HCT116 (cell line): ENCODE data around the gene MEI1. TPM values are rescaled to one million over a fixed set of nuclear protein-coding genes. Genes with fewer than 3 reads are reported as not detected.

Experiments
- ATAC-seq: fragments of 200-7000 bp; cut with Tn5 transposase; 2 replicates; pipeline ENCODE4 v1.9.1; 2020; ENCODE audit warnings: mild to moderate bottlenecking, moderate library complexity
- BruUV-seq: library from RNA; stranded (reverse); fragments of 400-500 nt; replicated peaks from 2 replicates; lab custom pipeline; 2021; lab: Mats Ljungman, UMichigan
- CTCF ChIA-PET: fragments of 300-600 bp; sonication (Branson Sonifier 250); formaldehyde crosslinking; loops from one replicate; lab custom pipeline; 2021; ENCODE audit warnings: antibody characterized with exemption; lab: Charles Lee
- POLR2A ChIA-PET: fragments of 300-600, 350-600 bp; sonication (Branson Sonifier 250); formaldehyde crosslinking; loops from one replicate; lab custom pipeline; 2021; ENCODE audit warnings: antibody characterized with exemption; lab: Charles Lee
- RAD21 ChIA-PET, 2 experiments: fragments of 300-600 bp; sonication (Branson Sonifier 250); formaldehyde crosslinking; loops; one replicate each; lab custom pipeline; 2023; ENCODE audit warnings: low total read pairs in 2 of 2; ENCODE audit not compliant: uncharacterized antibody in 2 of 2, unreplicated experiment in 2 of 2, low non-redundant PET in 1 of 2; lab: Charles Lee
- DNase-seq: peaks from one replicate; pipeline ENCODE4 v3.0.0-alpha.2; 2010; ENCODE audit warnings: low read depth, low spot score
- H2AFZ ChIP-seq: fragments of 200-600 bp; shearing (Covaris generic), sonication (generic); 2 replicates; pipeline ENCODE4 v1.6.1; 2017; ENCODE audit warnings: low read depth, mixed run types, mixed read lengths, antibody characterized with exemption, low read length; ENCODE audit not compliant: poor library complexity, severe bottlenecking
- H3K27ac ChIP-seq: 2 replicates; pipeline ENCODE4 v1.5.1; 2012; ENCODE audit warnings: low read depth, low read length
- H3K27me3 ChIP-seq: fragments of 200-600 bp; sonication (generic); 2 replicates; pipeline ENCODE4 v1.6.1; 2016; ENCODE audit warnings: mixed run types, low read length, mixed read lengths; ENCODE audit not compliant: insufficient read depth
- H3K36me3 ChIP-seq, 2 experiments: fragments of 200-500 bp in 1 of 2; fragments of 200-600 bp in 1 of 2; sonication (Bioruptor generic) in 1 of 2; sonication (generic) in 1 of 2; 2 replicates each; pipeline versions ENCODE4 v1.5.1 to v1.6.1; 2014 to 2016; ENCODE audit warnings: low read length in 2 of 2, inconsistent platforms in 1 of 2, mixed read lengths in 1 of 2, mixed run types in 1 of 2; ENCODE audit not compliant: insufficient read depth in 2 of 2, control insufficient read depth in 1 of 2
- H3K4me1 ChIP-seq, 2 experiments: fragments of 200-600 bp in 1 of 2; sonication (generic) in 1 of 2; 2 replicates each; pipeline versions ENCODE4 v1.5.1 to v1.6.1; 2012 to 2017; ENCODE audit warnings: low read length in 2 of 2, inconsistent platforms in 1 of 2, mild to moderate bottlenecking in 1 of 2, mixed read lengths in 1 of 2, mixed run types in 1 of 2, moderate library complexity in 1 of 2; ENCODE audit not compliant: insufficient read depth in 2 of 2, control insufficient read depth in 1 of 2
- H3K4me2 ChIP-seq: fragments of 200-600 bp; sonication (generic); 2 replicates; pipeline ENCODE4 v1.6.1; 2017; ENCODE audit warnings: mixed run types, low read length, mixed read lengths
- H3K4me3 ChIP-seq, 2 experiments: fragments of 200-600 bp in 1 of 2; sonication (generic) in 1 of 2; replicated peaks in 1 of 2; 2 replicates each; pipeline ENCODE4 v1.5.1; 2011 to 2016; ENCODE audit warnings: low read length in 2 of 2, control low read depth in 1 of 2, low read depth in 1 of 2, mild to moderate bottlenecking in 1 of 2, mixed read lengths in 1 of 2, mixed run types in 1 of 2
- H3K79me2 ChIP-seq: fragments of 200-600 bp; sonication (generic); 2 replicates; pipeline ENCODE4 v1.6.1; 2017; ENCODE audit warnings: mild to moderate bottlenecking, mixed run types, low read length, moderate library complexity, mixed read lengths; ENCODE audit not compliant: insufficient read depth
- H3K9ac ChIP-seq: fragments of 200-600 bp; sonication (generic); 2 replicates; pipeline ENCODE4 v1.6.1; 2016; ENCODE audit warnings: low read length, mixed read lengths
- H3K9me2 ChIP-seq: fragments of 200-600 bp; sonication (generic), shearing (Covaris generic); 2 replicates; pipeline ENCODE4 v1.6.1; 2017; ENCODE audit warnings: mixed run types, mild to moderate bottlenecking, moderate library complexity; ENCODE audit not compliant: insufficient read depth
- H3K9me3 ChIP-seq, 2 experiments: fragments of 200-500 bp in 1 of 2; fragments of 200-600 bp in 1 of 2; sonication (Bioruptor generic) in 1 of 2; sonication (generic) in 1 of 2; 2 replicates each; pipeline ENCODE4 v1.6.1; 2014 to 2017; ENCODE audit warnings: low read length in 2 of 2, mixed read lengths in 2 of 2, inconsistent platforms in 1 of 2, low read depth in 1 of 2, mild to moderate bottlenecking in 1 of 2, mixed run types in 1 of 2, moderate library complexity in 1 of 2; ENCODE audit not compliant: control insufficient read depth in 1 of 2, insufficient read depth in 1 of 2
- H4K20me1 ChIP-seq: fragments of 200-600 bp; sonication (generic), shearing (Covaris generic); 2 replicates; pipeline ENCODE4 v1.6.1; 2017; ENCODE audit warnings: mixed run types, mild to moderate bottlenecking, moderate library complexity; ENCODE audit not compliant: insufficient read depth
- CEBPB ChIP-seq: IDR thresholded peaks from 2 replicates; pipeline ENCODE4 v1.6.1; 2012; ENCODE audit warnings: low read depth
- EGR1 ChIP-seq: IDR thresholded peaks from 2 replicates; pipeline ENCODE4 v1.6.1; 2012; ENCODE audit warnings: low read depth
- ELF1 ChIP-seq: IDR thresholded peaks from 2 replicates; pipeline ENCODE4 v1.6.1; 2012; ENCODE audit warnings: low read depth, borderline replicate concordance
- EZH2 ChIP-seq: fragments of 200-600 bp; sonication (generic); IDR thresholded peaks from 2 replicates; pipeline ENCODE4 v1.6.1; 2017; ENCODE audit warnings: antibody characterized with exemption, mixed run types
- EZH2phosphoT487 ChIP-seq: fragments of 200-600 bp; IDR thresholded peaks from 2 replicates; pipeline ENCODE4 v1.6.1; 2018; ENCODE audit warnings: antibody characterized with exemption, borderline replicate concordance
- FOSL1 ChIP-seq: IDR thresholded peaks from 2 replicates; pipeline ENCODE4 v1.6.1; 2012; ENCODE audit warnings: low read depth
- POLR2A ChIP-seq: IDR thresholded peaks from 2 replicates; pipeline ENCODE4 v1.7.0; 2011; ENCODE audit warnings: borderline replicate concordance; ENCODE audit not compliant: insufficient read depth, insufficient read length; ENCODE audit errors: extremely low read depth
- POLR2AphosphoS5 ChIP-seq: IDR thresholded peaks from 2 replicates; pipeline ENCODE4 v1.6.1; 2011; ENCODE audit warnings: mild to moderate bottlenecking, low read depth, low read length, moderate library complexity
- SIN3A ChIP-seq: IDR thresholded peaks from 2 replicates; pipeline ENCODE4 v1.6.1; 2012; ENCODE audit warnings: low read depth
- SP1 ChIP-seq: IDR thresholded peaks from 2 replicates; pipeline ENCODE4 v1.6.1; 2012; ENCODE audit warnings: low read depth
- SRF ChIP-seq: IDR thresholded peaks from 2 replicates; pipeline ENCODE4 v1.6.1; 2012; ENCODE audit warnings: low read depth
- ZFX ChIP-seq: fragments of 450-650 bp; IDR thresholded peaks from 2 replicates; pipeline ENCODE4 v1.6.1; 2017
- ZNF274 ChIP-seq: fragments of 200-500 bp; sonication (Bioruptor generic); IDR thresholded peaks from 2 replicates; pipeline ENCODE4 v1.6.1; 2014; ENCODE audit warnings: mild to moderate bottlenecking, low read depth, low read length, inconsistent platforms
- intact Hi-C: fragments of 100-400 bp; cut with micrococcal nuclease; formaldehyde crosslinking; loops from 2 replicates; pipeline ENCODE4 v1.10.0; 2022
- total RNA-seq: library from RNA; stranded (reverse); gene quantifications from one replicate; pipeline ENCODE4 v1.2.1, GENCODE V29; 2021; ENCODE audit not compliant: unreplicated experiment
- TF ChIP-seq, protein P1 (sequence below), 3 experiments: fragments of 200-600 bp in 1 of 3; sonication (generic) in 1 of 3; IDR thresholded peaks in 2 of 3; conservative IDR thresholded peaks in 1 of 3; 2 replicates each; pipeline ENCODE4 v1.5.1; 2012 to 2017; ENCODE audit warnings: low read depth in 2 of 3, low read length in 2 of 3, antibody characterized with exemption in 1 of 3, borderline replicate concordance in 1 of 3, control low read depth in 1 of 3, mild to moderate bottlenecking in 1 of 3, mixed read lengths in 1 of 3, mixed run types in 1 of 3, moderate library complexity in 1 of 3; ENCODE audit not compliant: insufficient read depth in 1 of 3
- TF ChIP-seq, protein P2 (sequence below): IDR thresholded peaks from 2 replicates; pipeline ENCODE4 v1.6.1; 2012
- TF ChIP-seq, protein P3 (sequence below): IDR thresholded peaks from 2 replicates; pipeline ENCODE4 v1.6.1; 2012; ENCODE audit warnings: low read depth
- TF ChIP-seq, protein P4 (sequence below): IDR thresholded peaks from 2 replicates; pipeline ENCODE4 v1.6.1; 2011; ENCODE audit warnings: mild to moderate bottlenecking, low read length, moderate library complexity; ENCODE audit not compliant: insufficient replicate concordance; ENCODE audit errors: extremely low read depth
- TF ChIP-seq, protein P5 (sequence below): IDR thresholded peaks from 2 replicates; pipeline ENCODE4 v1.6.1; 2012

The MEI1 gene
- total RNA-seq, 1 experiment from 2014 or later = 0.64 TPM

DNA sequence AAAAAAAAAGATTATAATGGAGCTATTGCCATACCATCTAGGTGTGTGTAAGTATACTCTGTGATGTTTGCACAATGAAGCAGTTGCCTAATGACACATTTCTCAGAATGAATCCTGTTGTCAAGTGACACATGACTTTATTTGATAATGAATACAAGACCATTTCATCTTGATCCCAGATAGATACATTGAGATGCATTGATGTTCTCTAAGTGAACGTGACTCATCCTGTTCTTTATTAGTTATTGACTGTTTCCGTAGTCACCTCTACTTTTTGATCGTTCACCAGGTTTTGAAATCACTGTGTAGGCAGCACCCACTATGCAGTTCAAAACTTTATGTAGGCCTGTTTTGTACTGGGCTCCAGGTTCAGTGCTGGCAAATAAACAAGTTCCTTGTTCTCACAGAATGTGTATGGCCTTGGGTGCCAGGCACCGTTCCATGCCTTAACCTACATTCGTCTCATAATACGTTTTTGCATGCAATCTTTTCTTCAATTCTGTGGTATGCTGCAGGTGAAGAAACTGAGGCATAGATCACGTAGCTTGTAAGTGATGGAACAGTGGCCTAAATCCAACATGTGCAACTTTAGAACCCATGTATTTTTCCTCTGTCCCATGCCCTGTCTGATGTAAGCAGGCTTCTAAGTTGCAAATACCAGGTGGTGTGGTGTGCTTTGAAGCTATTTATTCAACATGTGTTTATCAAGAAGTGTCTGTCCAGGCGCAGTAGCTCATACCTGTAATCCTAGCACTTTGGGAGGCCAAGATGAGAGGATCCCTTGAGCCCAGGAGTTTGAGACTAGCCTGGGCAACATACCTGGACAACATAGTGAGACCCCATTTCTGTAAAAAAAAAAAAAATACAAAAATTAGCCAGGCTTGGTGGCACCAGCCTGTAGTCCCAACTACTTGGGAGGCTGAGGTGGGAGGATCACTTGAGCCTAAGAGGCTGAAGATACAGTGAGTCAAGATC is 144.0 kb downstream of the MEI1 start:
- ChIA-PET RAD21 (no interaction called here), CTCF (no interaction called here), POLR2A (no interaction called here)
- Histone ChIP-seq H3K4me3 (no peak overlapping the region), H3K9ac (no peak overlapping the region), H3K4me2 (no peak overlapping the region), H3K79me2 (peaks cover 96% of the 10 kb centered on the region), H3K27me3 (no peaks in the 10 kb centered on the region), H3K4me1 (peaks cover 18 to 26% of the 10 kb centered on the region in 2 experiments), H3K36me3 (no peaks in the 10 kb centered on the region), H4K20me1 (peaks cover 6% of the 10 kb centered on the region), H2AFZ (no peak overlapping the region), H3K9me2 (no peaks in the 10 kb centered on the region)
- intact Hi-C loops = no loop called here
- DNase-seq = no peak
- no peak for ATAC-seq
- no TSS peak for BruUV-seq
- TF ChIP-seq, protein P1, sequence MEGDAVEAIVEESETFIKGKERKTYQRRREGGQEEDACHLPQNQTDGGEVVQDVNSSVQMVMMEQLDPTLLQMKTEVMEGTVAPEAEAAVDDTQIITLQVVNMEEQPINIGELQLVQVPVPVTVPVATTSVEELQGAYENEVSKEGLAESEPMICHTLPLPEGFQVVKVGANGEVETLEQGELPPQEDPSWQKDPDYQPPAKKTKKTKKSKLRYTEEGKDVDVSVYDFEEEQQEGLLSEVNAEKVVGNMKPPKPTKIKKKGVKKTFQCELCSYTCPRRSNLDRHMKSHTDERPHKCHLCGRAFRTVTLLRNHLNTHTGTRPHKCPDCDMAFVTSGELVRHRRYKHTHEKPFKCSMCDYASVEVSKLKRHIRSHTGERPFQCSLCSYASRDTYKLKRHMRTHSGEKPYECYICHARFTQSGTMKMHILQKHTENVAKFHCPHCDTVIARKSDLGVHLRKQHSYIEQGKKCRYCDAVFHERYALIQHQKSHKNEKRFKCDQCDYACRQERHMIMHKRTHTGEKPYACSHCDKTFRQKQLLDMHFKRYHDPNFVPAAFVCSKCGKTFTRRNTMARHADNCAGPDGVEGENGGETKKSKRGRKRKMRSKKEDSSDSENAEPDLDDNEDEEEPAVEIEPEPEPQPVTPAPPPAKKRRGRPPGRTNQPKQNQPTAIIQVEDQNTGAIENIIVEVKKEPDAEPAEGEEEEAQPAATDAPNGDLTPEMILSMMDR (IDR thresholded peaks at IDR 0.05 in 2 of 3, conservative IDR thresholded peaks at IDR 0.05 in 1 of 3; ENCODE audit: borderline replicate concordance in 1 of 3, insufficient read depth in 1 of 3, low read depth in 2 of 3, low read length in 2 of 3) = no peak
- TF ChIP-seq SP1 (no peak), EZH2 (no peak), EZH2phosphoT487 (no peak), POLR2AphosphoS5 (no peak), ZFX (no peak), CEBPB (no peak), EGR1 (no peak), SIN3A (no peak), SRF (no peak), POLR2A (no peak), ELF1 (no peak), ZNF274 (no peak), FOSL1 (no peak)
- TF ChIP-seq, protein P2, sequence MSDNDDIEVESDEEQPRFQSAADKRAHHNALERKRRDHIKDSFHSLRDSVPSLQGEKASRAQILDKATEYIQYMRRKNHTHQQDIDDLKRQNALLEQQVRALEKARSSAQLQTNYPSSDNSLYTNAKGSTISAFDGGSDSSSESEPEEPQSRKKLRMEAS = no peak
- TF ChIP-seq, protein P3, sequence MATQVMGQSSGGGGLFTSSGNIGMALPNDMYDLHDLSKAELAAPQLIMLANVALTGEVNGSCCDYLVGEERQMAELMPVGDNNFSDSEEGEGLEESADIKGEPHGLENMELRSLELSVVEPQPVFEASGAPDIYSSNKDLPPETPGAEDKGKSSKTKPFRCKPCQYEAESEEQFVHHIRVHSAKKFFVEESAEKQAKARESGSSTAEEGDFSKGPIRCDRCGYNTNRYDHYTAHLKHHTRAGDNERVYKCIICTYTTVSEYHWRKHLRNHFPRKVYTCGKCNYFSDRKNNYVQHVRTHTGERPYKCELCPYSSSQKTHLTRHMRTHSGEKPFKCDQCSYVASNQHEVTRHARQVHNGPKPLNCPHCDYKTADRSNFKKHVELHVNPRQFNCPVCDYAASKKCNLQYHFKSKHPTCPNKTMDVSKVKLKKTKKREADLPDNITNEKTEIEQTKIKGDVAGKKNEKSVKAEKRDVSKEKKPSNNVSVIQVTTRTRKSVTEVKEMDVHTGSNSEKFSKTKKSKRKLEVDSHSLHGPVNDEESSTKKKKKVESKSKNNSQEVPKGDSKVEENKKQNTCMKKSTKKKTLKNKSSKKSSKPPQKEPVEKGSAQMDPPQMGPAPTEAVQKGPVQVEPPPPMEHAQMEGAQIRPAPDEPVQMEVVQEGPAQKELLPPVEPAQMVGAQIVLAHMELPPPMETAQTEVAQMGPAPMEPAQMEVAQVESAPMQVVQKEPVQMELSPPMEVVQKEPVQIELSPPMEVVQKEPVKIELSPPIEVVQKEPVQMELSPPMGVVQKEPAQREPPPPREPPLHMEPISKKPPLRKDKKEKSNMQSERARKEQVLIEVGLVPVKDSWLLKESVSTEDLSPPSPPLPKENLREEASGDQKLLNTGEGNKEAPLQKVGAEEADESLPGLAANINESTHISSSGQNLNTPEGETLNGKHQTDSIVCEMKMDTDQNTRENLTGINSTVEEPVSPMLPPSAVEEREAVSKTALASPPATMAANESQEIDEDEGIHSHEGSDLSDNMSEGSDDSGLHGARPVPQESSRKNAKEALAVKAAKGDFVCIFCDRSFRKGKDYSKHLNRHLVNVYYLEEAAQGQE = no peak
- TF ChIP-seq, protein P4, sequence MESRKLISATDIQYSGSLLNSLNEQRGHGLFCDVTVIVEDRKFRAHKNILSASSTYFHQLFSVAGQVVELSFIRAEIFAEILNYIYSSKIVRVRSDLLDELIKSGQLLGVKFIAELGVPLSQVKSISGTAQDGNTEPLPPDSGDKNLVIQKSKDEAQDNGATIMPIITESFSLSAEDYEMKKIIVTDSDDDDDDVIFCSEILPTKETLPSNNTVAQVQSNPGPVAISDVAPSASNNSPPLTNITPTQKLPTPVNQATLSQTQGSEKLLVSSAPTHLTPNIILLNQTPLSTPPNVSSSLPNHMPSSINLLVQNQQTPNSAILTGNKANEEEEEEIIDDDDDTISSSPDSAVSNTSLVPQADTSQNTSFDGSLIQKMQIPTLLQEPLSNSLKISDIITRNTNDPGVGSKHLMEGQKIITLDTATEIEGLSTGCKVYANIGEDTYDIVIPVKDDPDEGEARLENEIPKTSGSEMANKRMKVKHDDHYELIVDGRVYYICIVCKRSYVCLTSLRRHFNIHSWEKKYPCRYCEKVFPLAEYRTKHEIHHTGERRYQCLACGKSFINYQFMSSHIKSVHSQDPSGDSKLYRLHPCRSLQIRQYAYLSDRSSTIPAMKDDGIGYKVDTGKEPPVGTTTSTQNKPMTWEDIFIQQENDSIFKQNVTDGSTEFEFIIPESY = no peak
- TF ChIP-seq, protein P5, sequence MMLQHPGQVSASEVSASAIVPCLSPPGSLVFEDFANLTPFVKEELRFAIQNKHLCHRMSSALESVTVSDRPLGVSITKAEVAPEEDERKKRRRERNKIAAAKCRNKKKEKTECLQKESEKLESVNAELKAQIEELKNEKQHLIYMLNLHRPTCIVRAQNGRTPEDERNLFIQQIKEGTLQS = no peak
- TF ChIP-seq, all 23 proteins: peak for 0
- Histone ChIP-seq H3K9me3 (no peaks in the 10 kb centered on the region), H3K27ac (no peak overlapping the region)
